ENCODE results near the gene PGBD5.
A peak's percentile ranks its signal among the peaks of the same experiment; 100 is the strongest.

PGBD5 gene

GRCh38 chr1:230320804-230321203, 105.3 kb downstream of the PGBD5 start:
- DNase-seq = no peak

- no peak for DNase-seq
Observed at GRCh38 chr1:230319014-230319747, 107.0 kb downstream of the PGBD5 start.

- no peak for DNase-seq
Observed at GRCh38 chr1:230317823-230318819, 108.0 kb downstream of the PGBD5 start.

- DNase-seq = no peak
Observed at GRCh38 chr1:230316864-230317745, 109.0 kb downstream of the PGBD5 start.

GRCh38 chr1:230315099-230315498, 111.0 kb downstream of the PGBD5 start:
- no peak for DNase-seq

- no peak for DNase-seq
Observed at GRCh38 chr1:230314142-230314470, 112.0 kb downstream of the PGBD5 start.

- no peak for DNase-seq
Observed at GRCh38 chr1:230313453-230314141, 112.5 kb downstream of the PGBD5 start.

GRCh38 chr1:230312676-230313075, 113.5 kb downstream of the PGBD5 start:
- DNase-seq = no peak

GRCh38 chr1:230310381-230311163, 115.6 kb downstream of the PGBD5 start:
- DNase-seq = peak; percentile 75

- DNase-seq = no peak
Observed at GRCh38 chr1:230309646-230310177, 116.4 kb downstream of the PGBD5 start.

GRCh38 chr1:230308821-230309220, 117.3 kb downstream of the PGBD5 start:
- no peak for DNase-seq

GRCh38 chr1:230308039-230308438, 118.1 kb downstream of the PGBD5 start:
- DNase-seq = peak; percentile 64

GRCh38 chr1:230307213-230307612, 118.9 kb downstream of the PGBD5 start:
- no peak for DNase-seq

GRCh38 chr1:230306169-230306568, 120.0 kb downstream of the PGBD5 start:
- DNase-seq = no peak

GRCh38 chr1:230303822-230304221, 122.3 kb downstream of the PGBD5 start:
- no peak for DNase-seq

GRCh38 chr1:230303069-230303468, 123.1 kb downstream of the PGBD5 start:
- no peak for DNase-seq

- no peak for DNase-seq
Observed at GRCh38 chr1:230301822-230302221, 124.3 kb downstream of the PGBD5 start.

GRCh38 chr1:230301322-230301721, 124.8 kb downstream of the PGBD5 start:
- no peak for DNase-seq

- no peak for DNase-seq
Observed at GRCh38 chr1:230300322-230301301, 125.5 kb downstream of the PGBD5 start.

Data from left hindlimb (tissue), 1 donor.